K562 (cell line): ENCODE data around the gene TMEM204. TPM values are rescaled to one million over a fixed set of nuclear protein-coding genes. Genes with fewer than 3 reads are reported as not detected.

Experiments
- CCNT2 ChIP-seq: IDR thresholded peaks from 2 replicates; pipeline ENCODE4 v1.6.1; 2011; ENCODE audit warnings: borderline replicate concordance, low read depth, mild to moderate bottlenecking, moderate library complexity, mixed read lengths, low read length; ENCODE audit not compliant: insufficient read length; ENCODE audit errors: extremely low read depth
- HNRNPL ChIP-seq: fragments of 200-400 bp; formaldehyde crosslinking; IDR thresholded peaks from 2 replicates; pipeline ENCODE4 v1.6.1; 2017; ENCODE audit warnings: low read depth, mild to moderate bottlenecking, low read length
- KLF13 ChIP-seq: fragments of 450-650 bp; IDR thresholded peaks from 2 replicates; pipeline ENCODE4 v1.6.1; 2016; ENCODE audit warnings: missing genetic modification characterization, low read depth, mild to moderate bottlenecking, missing compliant biosample characterization, moderate library complexity, borderline replicate concordance
- MIER1 ChIP-seq: fragments of 450-650 bp; IDR thresholded peaks from 2 replicates; pipeline ENCODE4 v1.6.1; 2016; ENCODE audit warnings: antibody characterized with exemption, mild to moderate bottlenecking, low read depth
- OTX1 ChIP-seq: fragments of 450-650 bp; formaldehyde crosslinking; IDR thresholded peaks from 2 replicates; pipeline ENCODE4 v1.4.0; 2022; ENCODE audit warnings: mild to moderate bottlenecking
- POLR2A ChIP-seq: fragments of 450-650 bp; conservative IDR thresholded peaks from 2 replicates; pipeline ENCODE4 v1.6.1; 2016
- RFX1 ChIP-seq: fragments of 450-650 bp; IDR thresholded peaks from 2 replicates; pipeline ENCODE4 v1.6.1; 2016; ENCODE audit warnings: mild to moderate bottlenecking, moderate library complexity
- SIN3A ChIP-seq, 2 experiments: fragments of 150-350 bp in 1 of 2; IDR thresholded peaks; 2 replicates each; pipeline ENCODE4 v1.6.1; 2011 to 2016; ENCODE audit warnings: borderline replicate concordance in 2 of 2, low read depth in 2 of 2, low read length in 2 of 2, mild to moderate bottlenecking in 2 of 2, moderate library complexity in 2 of 2; ENCODE audit not compliant: control insufficient read depth in 1 of 2
- ZBTB1 ChIP-seq: sonication (generic); formaldehyde crosslinking; IDR thresholded peaks from 2 replicates; pipeline ENCODE4 v1.8.1; 2023; ENCODE audit warnings: missing genetic modification reagents, low read depth, mild to moderate bottlenecking, borderline replicate concordance
- ZNF311 ChIP-seq: fragments of 250-450 bp; sonication (Bioruptor Pico); IDR thresholded peaks from 2 replicates; pipeline ENCODE4 v1.4.0; 2020; ENCODE audit warnings: mild to moderate bottlenecking, moderate library complexity
- ZNF449 ChIP-seq: fragments of 250-450 bp; sonication (Bioruptor Pico); IDR thresholded peaks from 2 replicates; pipeline ENCODE4 v1.8.0; 2022; ENCODE audit warnings: moderate library complexity, mild to moderate bottlenecking, inconsistent platforms
- ZNF507 ChIP-seq: conservative IDR thresholded peaks from 2 replicates; pipeline ENCODE4 v1.6.1; 2017; ENCODE audit warnings: missing genetic modification characterization, missing compliant biosample characterization
- ZNF511 ChIP-seq: sonication (generic); formaldehyde crosslinking; IDR thresholded peaks from 2 replicates; pipeline ENCODE4 v1.8.0; 2022; ENCODE audit warnings: mild to moderate bottlenecking, missing genetic modification reagents
- ZNF830 ChIP-seq: fragments of 250-450 bp; sonication (Bioruptor Pico); IDR thresholded peaks from 2 replicates; pipeline ENCODE4 v1.5.0; 2021; ENCODE audit warnings: mild to moderate bottlenecking
- polyA plus RNA-seq, 8 experiments: library from polyadenylated mRNA; depleted of rRNA in 4 of 8; stranded (reverse) in 5 of 8; unstranded in 3 of 8; fragments of >200 nt; fragmentation: Nextera tagmentation in 2 of 8; fragmentation: Illumina TruSeq in 1 of 8; extraction: Ambion mirVana in 2 of 8; extraction: Trizol in 1 of 8; gene quantifications; 2 replicates each; pipeline versions ENCODE4 v1.2.1 to v1.2.3, GENCODE V29; 2011 to 2014; ENCODE audit warnings: inconsistent platforms in 1 of 8, missing spikeins in 1 of 8
- total RNA-seq, 7 experiments: library from RNA; depleted of rRNA in 6 of 7; stranded (reverse); fragments of >200 nt in 6 of 7; fragmentation: Illumina TruSeq in 2 of 7; extraction: Trizol in 2 of 7; gene quantifications; 2 replicates each; pipeline versions ENCODE4 v1.2.1 to v1.2.3, GENCODE V29; 2011 to 2021; ENCODE audit warnings: low replicate concordance in 1 of 7
- TF ChIP-seq, protein P1 (sequence below): sonication (generic); formaldehyde crosslinking; IDR thresholded peaks from 2 replicates; pipeline ENCODE4 v1.8.0; 2022; ENCODE audit warnings: mild to moderate bottlenecking, missing genetic modification reagents
- TF ChIP-seq, protein P2 (sequence below): sonication (generic); formaldehyde crosslinking; IDR thresholded peaks from 2 replicates; pipeline ENCODE4 v1.8.1; 2023; ENCODE audit warnings: mild to moderate bottlenecking, missing genetic modification reagents

Gene TMEM204
- total and polyA plus RNA-seq, 9 of the 15 experiments (the other 6 are each of a cell fraction or from before 2014, with no cell fraction given), result 0.04 to 0.18 TPM; not detected in 7

GRCh38 chr16:1492923-1493745, 40.3 kb upstream of the TMEM204 start, which contains the start of gene TELO2 (continued):
- no peak for TF ChIP-seq ZBTB1 (CRISPR knock-in tag)
- no peak for TF ChIP-seq MIER1
- TF ChIP-seq HNRNPL, result 0 out of 2 replicates have a peak, but pooled peaks have one; percentile 61
- no peak for TF ChIP-seq ZNF449 (CRISPR knock-in tag)
- TF ChIP-seq OTX1, result 0 out of 2 replicates have a peak, but pooled peaks have one; percentile 6
- peak; percentile 67; the same call in 1 of the 2 replicates for TF ChIP-seq ZNF511
- TF ChIP-seq POLR2A, result peak; percentile 85
- 0 out of 2 replicates have a peak, but pooled peaks have one; percentile 26 for TF ChIP-seq ZNF311 (CRISPR knock-in tag)
- no peak for TF ChIP-seq ZNF507 (tag)
- peak; percentile 41; the same call in 1 of the 2 replicates for TF ChIP-seq KLF13 (tag)
- TF ChIP-seq, protein P1, sequence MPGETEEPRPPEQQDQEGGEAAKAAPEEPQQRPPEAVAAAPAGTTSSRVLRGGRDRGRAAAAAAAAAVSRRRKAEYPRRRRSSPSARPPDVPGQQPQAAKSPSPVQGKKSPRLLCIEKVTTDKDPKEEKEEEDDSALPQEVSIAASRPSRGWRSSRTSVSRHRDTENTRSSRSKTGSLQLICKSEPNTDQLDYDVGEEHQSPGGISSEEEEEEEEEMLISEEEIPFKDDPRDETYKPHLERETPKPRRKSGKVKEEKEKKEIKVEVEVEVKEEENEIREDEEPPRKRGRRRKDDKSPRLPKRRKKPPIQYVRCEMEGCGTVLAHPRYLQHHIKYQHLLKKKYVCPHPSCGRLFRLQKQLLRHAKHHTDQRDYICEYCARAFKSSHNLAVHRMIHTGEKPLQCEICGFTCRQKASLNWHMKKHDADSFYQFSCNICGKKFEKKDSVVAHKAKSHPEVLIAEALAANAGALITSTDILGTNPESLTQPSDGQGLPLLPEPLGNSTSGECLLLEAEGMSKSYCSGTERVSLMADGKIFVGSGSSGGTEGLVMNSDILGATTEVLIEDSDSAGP (CRISPR knock-in tag), result no peak
- TF ChIP-seq, protein P2, sequence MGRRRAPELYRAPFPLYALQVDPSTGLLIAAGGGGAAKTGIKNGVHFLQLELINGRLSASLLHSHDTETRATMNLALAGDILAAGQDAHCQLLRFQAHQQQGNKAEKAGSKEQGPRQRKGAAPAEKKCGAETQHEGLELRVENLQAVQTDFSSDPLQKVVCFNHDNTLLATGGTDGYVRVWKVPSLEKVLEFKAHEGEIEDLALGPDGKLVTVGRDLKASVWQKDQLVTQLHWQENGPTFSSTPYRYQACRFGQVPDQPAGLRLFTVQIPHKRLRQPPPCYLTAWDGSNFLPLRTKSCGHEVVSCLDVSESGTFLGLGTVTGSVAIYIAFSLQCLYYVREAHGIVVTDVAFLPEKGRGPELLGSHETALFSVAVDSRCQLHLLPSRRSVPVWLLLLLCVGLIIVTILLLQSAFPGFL (CRISPR knock-in tag), result no peak
- TF ChIP-seq ZNF830, result no peak
- peak; percentile 58 for TF ChIP-seq CCNT2
- no peak for TF ChIP-seq RFX1
- peak; percentile 18 to 90; a peak in 2 of 4 replicates for TF ChIP-seq SIN3A (IDR thresholded peaks at IDR 0.05; ENCODE audit: borderline replicate concordance in 2 of 2, control insufficient read depth in 1 of 2, low read depth in 2 of 2, low read length in 2 of 2)
